A549 treated with dexamethasone at 1 μM for 4 hours (cell line): ENCODE results near the gene GJA3. TPM values are rescaled to one million over a fixed set of nuclear protein-coding genes. Genes with fewer than 3 reads are reported as not detected.

Experiments
- total RNA-seq: library from RNA; stranded (reverse); fragments of 200-300 nt; extraction: Qiagen RNA extraction; gene quantifications from 5 replicates; pipeline ENCODE4 v1.2.3, GENCODE V29; 2022

The GJA3 gene
- 0.86 to 1.3 TPM (median 1.3 TPM) in 5 replicates for total RNA-seq

DNA sequence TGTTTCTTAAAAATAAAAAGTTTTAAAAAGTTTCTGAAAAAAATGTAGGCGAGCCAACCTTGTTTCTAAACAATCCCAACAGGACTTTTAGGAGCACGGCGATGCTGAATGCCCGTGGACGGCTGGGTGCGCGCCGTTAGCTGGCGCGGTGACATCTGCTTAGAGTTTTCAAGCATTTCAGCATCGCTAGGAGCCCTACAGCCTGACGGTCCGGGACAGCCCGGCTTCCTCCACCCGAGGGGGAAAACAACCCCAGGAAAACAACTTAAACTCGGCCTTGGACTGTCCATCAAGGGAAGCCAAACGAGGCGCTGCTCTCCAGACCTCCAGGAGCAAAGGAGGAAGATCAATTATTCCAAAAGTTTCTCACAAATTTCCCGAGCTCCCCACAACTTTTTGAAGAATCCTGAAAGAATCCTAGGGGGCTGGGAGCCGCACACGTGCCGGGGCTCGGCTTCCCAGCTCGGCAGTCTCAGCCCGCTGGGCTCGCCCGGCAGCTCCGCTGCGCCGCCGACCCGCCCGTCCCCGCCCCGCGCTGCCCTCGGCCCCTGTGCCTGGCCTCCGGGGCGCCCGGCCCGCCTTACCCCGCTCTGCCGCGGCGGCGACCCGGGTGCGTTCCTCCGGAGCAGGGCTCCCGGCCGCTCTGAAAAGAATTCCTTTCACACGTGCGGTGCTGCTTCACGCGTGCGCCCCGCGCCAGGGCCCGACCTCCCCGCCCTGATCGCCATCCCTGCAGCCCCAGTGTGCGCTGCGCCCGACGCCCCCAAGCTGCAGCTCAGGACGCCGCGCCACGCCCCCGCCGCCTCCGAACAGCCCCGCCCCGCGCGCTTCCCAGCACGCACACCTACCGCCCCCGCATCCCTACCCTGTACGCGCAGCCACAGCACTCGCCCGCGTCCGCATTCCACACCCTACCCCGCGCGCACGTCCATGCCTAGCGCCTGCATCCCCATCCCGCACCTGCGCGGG is at the start of gene GJA3:
Gene GJA3, minus strand, starts transcription at position 747 of the 969 bp plus-strand sequence. CDS start 17,764 bp downstream, outside the sequence.

DNA sequence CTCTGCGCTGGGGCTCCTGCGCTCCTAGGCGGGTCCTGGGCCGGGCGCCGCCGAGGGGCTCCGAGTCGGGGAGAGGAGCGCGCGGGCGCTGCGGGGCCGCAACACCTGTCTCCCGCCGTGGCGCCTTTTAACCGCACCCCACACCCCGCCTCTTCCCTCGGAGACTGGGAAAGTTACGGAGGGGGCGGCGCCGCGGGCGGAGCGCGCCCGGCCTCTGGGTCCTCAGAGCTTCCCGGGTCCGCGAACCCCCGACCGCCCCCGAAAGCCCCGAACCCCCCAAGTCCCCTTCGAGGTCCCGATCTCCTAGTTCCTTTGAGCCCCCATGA is 31.9 kb upstream of the GJA3 start, which contains the start of gene GJB2:
Gene GJB2, minus strand, starts transcription at position 103 of the 326 bp plus-strand sequence. CDS start 3,357 bp downstream, outside the sequence.

Other genes starting within 250 kb of the GJA3 start
- 15.8 to 24.8 TPM (median 19.4 TPM) in 5 replicates for gene ZMYM2, start 202.3 kb downstream of the GJA3 start, total RNA-seq
- 0.50 to 0.84 TPM (median 0.69 TPM) in 5 replicates for gene GJB2, start 31.9 kb upstream of the GJA3 start, total RNA-seq
- gene GJB6, start 71.3 kb upstream of the GJA3 start, total RNA-seq: 0.06 to 0.09 TPM in 2 of 5 replicates, not detected in the others